ENCODE data around the gene HBM.
"Not testable (repeated sequence)": the region's sequence is repeated elsewhere in the genome, so short reads cannot be mapped to it uniquely, and the experiment has no call there.

DNA sequence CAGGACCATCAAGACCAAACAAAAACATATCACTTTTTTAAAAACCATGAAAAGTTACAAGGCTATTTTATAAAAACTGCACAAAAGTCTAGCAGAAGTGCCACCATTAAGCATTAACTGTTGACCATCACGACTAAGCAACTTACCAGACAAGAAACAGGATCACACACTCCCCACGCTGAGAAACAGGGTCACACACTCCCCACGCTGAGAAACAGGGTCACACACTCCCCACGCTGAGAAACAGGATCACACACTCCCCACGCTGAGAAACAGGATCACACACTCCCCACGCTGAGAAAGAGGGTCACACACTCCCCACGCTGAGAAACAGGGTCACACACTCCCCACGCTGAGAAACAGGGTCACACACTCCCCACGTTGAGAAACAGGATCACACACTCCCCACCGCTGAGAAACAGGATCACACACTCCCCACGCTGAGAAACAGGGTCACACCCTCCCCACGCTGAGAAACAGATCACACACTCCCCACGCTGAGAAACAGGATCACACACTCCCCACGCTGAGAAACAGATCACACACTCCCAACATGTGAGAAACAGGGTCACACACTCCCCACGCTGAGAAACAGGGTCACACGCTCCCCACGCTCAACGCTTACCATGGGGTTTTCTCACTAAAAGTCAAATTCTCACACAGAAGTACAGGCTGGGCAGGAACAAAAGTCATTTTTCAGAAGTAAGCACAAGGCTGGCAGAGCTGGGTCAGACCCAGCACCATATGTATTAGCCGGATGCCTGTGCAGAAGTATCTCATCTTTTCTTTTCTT, 42.0 kb upstream of the HBM start:
- TF ChIP-seq CREB5 (CRISPR knock-in tag; IDR thresholded peaks at IDR 0.05; ENCODE audit: low read depth); ESRRG (CRISPR knock-in tag; IDR thresholded peaks at IDR 0.05); ARNTL (CRISPR knock-in tag; IDR thresholded peaks at IDR 0.05; ENCODE audit: borderline replicate concordance, low read depth); PATZ1 (CRISPR knock-in tag; IDR thresholded peaks at IDR 0.05; ENCODE audit: borderline replicate concordance): not testable (repeated sequence)

Measured in SK-N-SH treated with all-trans-retinoic acid at 6 μM for 48 hours (cell line).